Prostate gland (tissue), 2 donors: ENCODE data around the gene RAN. TPM values are rescaled to one million over a fixed set of nuclear protein-coding genes. Genes with fewer than 3 reads are reported as not detected.
"Not testable (repeated sequence)": the region's sequence is repeated elsewhere in the genome, so short reads cannot be mapped to it uniquely, and the experiment has no call there.

Source experiments
- DNase-seq: peaks from one replicate; pipeline ENCODE4 v3.0.0-alpha.2; 2019; ENCODE audit warnings: low spot score
- H3K27ac ChIP-seq, 2 donors: fragments of 200-600 bp; sonication (generic); 2 replicates each; pipeline ENCODE4 v1.5.1; 2017 to 2019
- H3K27me3 ChIP-seq: fragments of 200-600 bp; sonication (generic); replicated peaks from 2 replicates; pipeline ENCODE4 v1.5.1; 2019; ENCODE audit not compliant: insufficient read depth
- H3K36me3 ChIP-seq, 2 donors: fragments of 200-600 bp; sonication (generic); 1 replicate in 1 of 2; 2 replicates in 1 of 2; pipeline versions ENCODE4 v1.5.1 to v1.8.1; 2017 to 2019
- H3K4me1 ChIP-seq: fragments of 200-600 bp; sonication (generic); replicated peaks from 2 replicates; pipeline ENCODE4 v1.5.1; 2019
- H3K4me3 ChIP-seq, 2 donors: fragments of 200-600 bp; sonication (generic); 2 replicates each; pipeline ENCODE4 v1.5.1; 2017 to 2019
- H3K9me3 ChIP-seq: fragments of 200-600 bp; sonication (generic); 2 replicates; pipeline ENCODE4 v1.5.1; 2017
- CTCF ChIP-seq, 4 experiments: fragments of 200-600 bp in 2 of 4; fragments of 450-650 bp in 2 of 4; sonication (generic) in 2 of 4; IDR thresholded peaks; 1 replicate in 3 of 4; 2 replicates in 1 of 4; pipeline ENCODE4 v1.5.1; 2016 to 2019; ENCODE audit warnings: antibody characterized with exemption in 4 of 4, mild to moderate bottlenecking in 2 of 4, moderate library complexity in 2 of 4
- POLR2A ChIP-seq: fragments of 450-650 bp; IDR thresholded peaks from one replicate; pipeline ENCODE4 v1.6.1; 2016; ENCODE audit warnings: antibody characterized with exemption, mild to moderate bottlenecking
- POLR2AphosphoS5 ChIP-seq: sonication (generic); formaldehyde crosslinking; IDR thresholded peaks from one replicate; pipeline ENCODE4 v1.6.1; 2017; ENCODE audit warnings: antibody characterized with exemption
- WGBS: methylation state at CpG from one replicate; pipeline ENCODE4 v1.1.5; 2018; 5-methylcytosine and 5-hydroxymethylcytosine counted together
- intact Hi-C: fragments of 100-400 bp; cut with DNase I; formaldehyde crosslinking; loops from one replicate; pipeline ENCODE4 v1.14.2; 2022
- total RNA-seq, 2 donors: library from RNA; depleted of rRNA; stranded (reverse); fragments of >200 nt; gene quantifications; one replicate each; pipeline ENCODE4 v1.1.0, GENCODE V29; 2016

Gene RAN
- total RNA-seq, 2 donors from 2014 or later, result 131 to 220 TPM

- Histone ChIP-seq H3K4me3 (peak within 1 kb of the TSS; percentile 76 to 77), H3K9me3 (no peaks in the 10 kb centered on the region), H3K4me1 (no peaks in the 10 kb centered on the region), H3K36me3 (no peaks in the 10 kb centered on the region), H3K27ac (peak within 1 kb of the TSS; percentile 56 to 69), H3K27me3 (no peaks in the 10 kb centered on the region)
- DNase-seq, result peak; percentile 70
- WGBS, result under 1% methylated on average over 55 of the region's 79 CpGs
- intact Hi-C loops, result loop anchor here (2.0 kb wide), 1 partner anchor 32 kb away; no protein-coding TSS in a partner anchor
- TF ChIP-seq POLR2AphosphoS5 (no peak), CTCF (IDR thresholded peaks at IDR 0.05) (peak in 1 of 4 experiments; percentile 6), POLR2A (no peak)
Measured at GRCh38 chr12:130838951-130839769, 32.7 kb upstream of the RAN start, which contains the start of gene STX2. STX2 (minus strand) TSS chr12:130839250; CDS start chr12:130839099, 151 bp downstream.

- DNase-seq, result no peak
- WGBS, result 46% methylated on average over 11 of the region's 11 CpGs
- intact Hi-C loops, result loop anchor here (2.0 kb wide), 1 partner anchor 31 kb away; no protein-coding TSS in a partner anchor
- Histone ChIP-seq H3K9me3 (no peaks in the 10 kb centered on the region), H3K27me3 (no peaks in the 10 kb centered on the region), H3K4me1 (no peaks in the 10 kb centered on the region), H3K27ac (no peak overlapping the region), H3K36me3 (no peaks in the 10 kb centered on the region), H3K4me3 (peak overlapping the region; percentile 76 to 77)
- no peak for TF ChIP-seq POLR2A
- no peak for TF ChIP-seq CTCF (IDR thresholded peaks at IDR 0.05)
- TF ChIP-seq POLR2AphosphoS5, result no peak
Measured at GRCh38 chr12:130839770-130840404, 32.0 kb upstream of the RAN start.

- intact Hi-C loops, result no loop called here
- no peaks in the 10 kb centered on the region for H3K9me3 ChIP-seq
- H3K36me3 ChIP-seq, result no peaks in the 10 kb centered on the region
- no peak for TF ChIP-seq POLR2A
- TF ChIP-seq CTCF (IDR thresholded peaks at IDR 0.05), result no peak
- TF ChIP-seq POLR2AphosphoS5, result no peak
- no peaks in the 10 kb centered on the region for H3K27me3 ChIP-seq
- H3K4me1 ChIP-seq, result no peaks in the 10 kb centered on the region
- H3K27ac ChIP-seq, result no peak overlapping the region
- no peak for DNase-seq
- no peak overlapping the region for H3K4me3 ChIP-seq
Measured at GRCh38 chr12:130846369-130846768, 25.5 kb upstream of the RAN start.

GRCh38 chr12:130847112-130847511 is 24.8 kb upstream of the RAN start:
- Histone ChIP-seq H3K4me3 (no peak overlapping the region), H3K4me1 (no peaks in the 10 kb centered on the region), H3K9me3 (no peaks in the 10 kb centered on the region), H3K27ac (no peak overlapping the region), H3K36me3 (no peaks in the 10 kb centered on the region), H3K27me3 (no peaks in the 10 kb centered on the region)
- intact Hi-C loops, result no loop called here
- 41% methylated on average over 7 of the region's 7 CpGs for WGBS
- no peak for DNase-seq
- TF ChIP-seq CTCF (IDR thresholded peaks at IDR 0.05), result no peak
- no peak for TF ChIP-seq POLR2A
- TF ChIP-seq POLR2AphosphoS5, result no peak

GRCh38 chr12:130848105-130848504 is 23.8 kb upstream of the RAN start:
- H3K4me1 ChIP-seq, H3K9me3 ChIP-seq, H3K27ac ChIP-seq, H3K36me3 ChIP-seq, H3K4me3 ChIP-seq, DNase-seq, H3K27me3 ChIP-seq, intact Hi-C loops: not testable (repeated sequence)
- WGBS, result 96% methylated on average over 6 of the region's 6 CpGs

- H3K9me3 ChIP-seq, H3K4me1 ChIP-seq, intact Hi-C loops, DNase-seq, H3K27ac ChIP-seq, H3K4me3 ChIP-seq, H3K27me3 ChIP-seq, H3K36me3 ChIP-seq: not testable (repeated sequence)
- 100% methylated on average over 1 of the region's 1 CpG for WGBS
Measured at GRCh38 chr12:130848785-130849305, 23.0 kb upstream of the RAN start.
